ENCODE data around the gene SNTG2.

DNA sequence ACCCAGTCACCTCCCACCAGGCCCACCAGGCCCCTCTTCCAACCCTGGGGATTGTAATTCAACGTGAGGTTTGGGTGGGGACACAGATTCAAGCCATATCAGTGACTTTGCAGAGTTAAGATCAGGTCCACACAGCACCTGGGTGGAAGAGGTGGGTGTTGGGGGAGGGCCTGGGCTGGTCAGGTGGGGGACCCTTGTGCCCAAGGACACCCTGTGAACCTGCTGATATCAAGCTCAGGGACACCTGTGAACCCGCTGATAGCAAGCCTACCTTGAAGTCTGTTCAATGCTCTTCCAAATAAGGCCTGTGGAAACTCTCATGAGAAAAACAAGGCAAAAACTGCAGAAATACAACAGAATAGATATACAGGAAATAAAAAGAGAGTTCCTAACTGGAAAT is 442.7 kb downstream of the SNTG2 start:
- TF ChIP-seq POLR2AphosphoS5 (IDR thresholded peaks at IDR 0.05; ENCODE audit: low read depth, low read length) (no peak), SIN3A (IDR thresholded peaks at IDR 0.05; ENCODE audit: borderline replicate concordance, insufficient read depth, low read length) (no peak), TAF1 (IDR thresholded peaks at IDR 0.05; ENCODE audit: borderline replicate concordance, insufficient read depth, low read length) (no peak), FOXP2 (optimal IDR thresholded peaks at IDR 0.05; ENCODE audit: borderline replicate concordance, extremely low read depth, extremely low read length, insufficient read depth) (no peak)
- TF ChIP-seq, protein P1, sequence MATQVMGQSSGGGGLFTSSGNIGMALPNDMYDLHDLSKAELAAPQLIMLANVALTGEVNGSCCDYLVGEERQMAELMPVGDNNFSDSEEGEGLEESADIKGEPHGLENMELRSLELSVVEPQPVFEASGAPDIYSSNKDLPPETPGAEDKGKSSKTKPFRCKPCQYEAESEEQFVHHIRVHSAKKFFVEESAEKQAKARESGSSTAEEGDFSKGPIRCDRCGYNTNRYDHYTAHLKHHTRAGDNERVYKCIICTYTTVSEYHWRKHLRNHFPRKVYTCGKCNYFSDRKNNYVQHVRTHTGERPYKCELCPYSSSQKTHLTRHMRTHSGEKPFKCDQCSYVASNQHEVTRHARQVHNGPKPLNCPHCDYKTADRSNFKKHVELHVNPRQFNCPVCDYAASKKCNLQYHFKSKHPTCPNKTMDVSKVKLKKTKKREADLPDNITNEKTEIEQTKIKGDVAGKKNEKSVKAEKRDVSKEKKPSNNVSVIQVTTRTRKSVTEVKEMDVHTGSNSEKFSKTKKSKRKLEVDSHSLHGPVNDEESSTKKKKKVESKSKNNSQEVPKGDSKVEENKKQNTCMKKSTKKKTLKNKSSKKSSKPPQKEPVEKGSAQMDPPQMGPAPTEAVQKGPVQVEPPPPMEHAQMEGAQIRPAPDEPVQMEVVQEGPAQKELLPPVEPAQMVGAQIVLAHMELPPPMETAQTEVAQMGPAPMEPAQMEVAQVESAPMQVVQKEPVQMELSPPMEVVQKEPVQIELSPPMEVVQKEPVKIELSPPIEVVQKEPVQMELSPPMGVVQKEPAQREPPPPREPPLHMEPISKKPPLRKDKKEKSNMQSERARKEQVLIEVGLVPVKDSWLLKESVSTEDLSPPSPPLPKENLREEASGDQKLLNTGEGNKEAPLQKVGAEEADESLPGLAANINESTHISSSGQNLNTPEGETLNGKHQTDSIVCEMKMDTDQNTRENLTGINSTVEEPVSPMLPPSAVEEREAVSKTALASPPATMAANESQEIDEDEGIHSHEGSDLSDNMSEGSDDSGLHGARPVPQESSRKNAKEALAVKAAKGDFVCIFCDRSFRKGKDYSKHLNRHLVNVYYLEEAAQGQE (IDR thresholded peaks at IDR 0.05; ENCODE audit: insufficient read depth in 1 of 2, low read depth in 2 of 2, low read length in 2 of 2) = no peak
